Iris pigment epithelial cell (primary cell): ENCODE measurements around the gene EGR1.
A peak's percentile ranks its signal among the peaks of the same experiment; 100 is the strongest.

Source experiments
- DNase-seq: peaks from one replicate; pipeline ENCODE4 v3.0.0-alpha.2; 2011; ENCODE audit warnings: low read depth

The EGR1 gene

GRCh38 chr5:138453590-138453989, 11.7 kb upstream of the EGR1 start:
- DNase-seq, result no peak

GRCh38 chr5:138454121-138454520, 11.2 kb upstream of the EGR1 start:
- no peak for DNase-seq

DNA sequence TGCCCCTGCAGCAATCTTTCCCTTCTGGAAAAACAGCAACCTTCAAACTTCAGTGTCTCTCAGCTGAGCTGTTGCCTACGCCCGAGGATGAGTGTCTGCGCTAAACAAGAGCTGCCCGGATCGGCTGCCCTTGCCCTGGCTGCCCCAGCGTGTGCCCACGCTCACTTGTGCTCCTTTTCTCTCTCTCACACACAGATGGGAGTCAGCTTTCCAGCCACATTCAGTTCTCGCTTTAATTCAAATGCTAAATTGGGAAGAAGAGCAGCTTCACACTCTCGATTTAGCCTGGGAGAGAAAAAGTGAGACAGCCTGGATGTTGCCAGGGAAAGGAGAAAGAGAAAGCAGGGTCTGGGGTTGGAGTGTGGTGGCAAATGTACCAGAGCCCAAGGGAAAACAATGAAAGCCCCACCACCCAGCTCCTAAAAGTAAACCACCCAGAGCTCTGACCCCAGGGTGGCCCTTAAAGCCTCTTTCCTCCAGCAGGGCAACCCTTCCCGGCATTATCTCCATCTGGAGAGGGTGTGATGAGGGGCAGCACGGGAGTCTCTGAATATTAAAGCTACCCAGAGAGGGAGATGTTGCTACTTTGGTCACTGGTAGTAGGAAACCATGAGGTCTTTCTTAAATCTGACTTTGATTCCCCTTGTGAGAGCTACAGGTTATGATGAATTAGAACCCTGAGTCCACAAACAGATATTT, 9.9 kb upstream of the EGR1 start:
- DNase-seq, result no peak

DNA sequence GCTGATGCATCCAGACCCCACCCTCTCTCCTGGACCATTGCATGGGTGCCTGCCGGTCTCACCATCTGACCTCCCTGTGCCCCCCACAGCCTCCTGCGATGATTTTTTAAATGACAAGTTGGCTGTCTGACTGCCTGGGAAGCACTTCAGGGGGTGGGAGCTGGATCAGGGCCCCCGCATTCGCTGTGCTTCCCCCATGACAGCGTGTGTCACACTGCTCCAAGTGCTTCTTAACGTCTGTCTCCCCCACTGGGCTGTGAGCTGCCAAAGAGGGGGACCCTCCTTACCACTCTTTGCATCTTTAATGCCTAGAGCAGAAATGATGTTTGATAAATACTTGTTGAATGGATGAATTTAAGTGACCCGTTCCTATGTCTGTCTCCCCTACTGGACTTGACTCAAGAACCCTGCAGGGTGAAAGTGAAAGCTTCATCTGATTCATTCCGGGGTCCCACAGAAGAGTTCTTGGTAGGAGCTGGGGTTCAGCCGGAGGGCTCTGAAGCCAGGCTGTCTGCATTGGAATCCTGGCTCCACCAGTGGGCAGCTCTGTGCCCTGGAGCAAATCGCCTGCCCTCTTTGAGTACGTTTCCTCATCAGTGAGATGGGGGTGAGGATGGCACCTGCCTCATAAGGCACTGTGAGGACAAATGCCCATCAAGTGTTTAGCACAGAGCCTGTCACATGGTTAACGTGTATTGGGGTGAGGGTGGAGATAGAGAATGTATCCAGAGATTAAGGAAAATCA, 7.6 kb upstream of the EGR1 start:
- no peak for DNase-seq

GRCh38 chr5:138458384-138458783, 6.9 kb upstream of the EGR1 start:
- no peak for DNase-seq

GRCh38 chr5:138458856-138459255, 6.4 kb upstream of the EGR1 start:
- DNase-seq, result no peak

DNA sequence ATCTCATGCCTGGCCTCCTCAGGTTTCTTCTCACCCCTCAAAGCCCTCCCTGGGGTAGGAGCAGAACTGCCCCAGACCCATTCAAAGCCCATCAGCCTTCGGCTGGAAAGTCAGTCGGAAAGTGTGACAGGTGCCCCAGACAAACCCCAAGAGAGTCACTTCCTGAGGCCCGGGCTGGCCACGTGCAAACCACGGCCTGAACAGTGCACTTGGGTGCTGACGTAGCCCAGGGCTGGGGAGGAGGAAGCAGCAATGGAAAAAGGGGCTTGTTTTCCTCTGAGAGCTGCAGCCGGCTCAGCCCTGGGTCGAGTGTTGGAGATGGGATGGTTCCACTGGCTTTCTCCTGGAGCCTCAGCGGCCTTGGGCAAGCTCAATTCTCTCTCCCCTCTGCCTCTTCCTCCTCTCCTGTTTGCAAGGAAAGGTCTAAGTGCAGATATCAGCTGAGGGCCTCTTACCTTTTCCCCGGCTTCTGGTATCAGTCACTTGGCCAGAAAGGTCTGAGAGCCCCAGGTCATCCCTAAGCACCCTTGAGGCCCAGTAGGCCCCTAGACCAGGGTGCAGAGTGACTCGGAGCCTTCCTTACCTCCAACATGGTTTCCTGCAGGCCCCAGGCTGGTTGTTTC, 5.9 kb upstream of the EGR1 start:
- DNase-seq, result no peak

GRCh38 chr5:138460032-138460693, 5.1 kb upstream of the EGR1 start:
- no peak for DNase-seq

DNA sequence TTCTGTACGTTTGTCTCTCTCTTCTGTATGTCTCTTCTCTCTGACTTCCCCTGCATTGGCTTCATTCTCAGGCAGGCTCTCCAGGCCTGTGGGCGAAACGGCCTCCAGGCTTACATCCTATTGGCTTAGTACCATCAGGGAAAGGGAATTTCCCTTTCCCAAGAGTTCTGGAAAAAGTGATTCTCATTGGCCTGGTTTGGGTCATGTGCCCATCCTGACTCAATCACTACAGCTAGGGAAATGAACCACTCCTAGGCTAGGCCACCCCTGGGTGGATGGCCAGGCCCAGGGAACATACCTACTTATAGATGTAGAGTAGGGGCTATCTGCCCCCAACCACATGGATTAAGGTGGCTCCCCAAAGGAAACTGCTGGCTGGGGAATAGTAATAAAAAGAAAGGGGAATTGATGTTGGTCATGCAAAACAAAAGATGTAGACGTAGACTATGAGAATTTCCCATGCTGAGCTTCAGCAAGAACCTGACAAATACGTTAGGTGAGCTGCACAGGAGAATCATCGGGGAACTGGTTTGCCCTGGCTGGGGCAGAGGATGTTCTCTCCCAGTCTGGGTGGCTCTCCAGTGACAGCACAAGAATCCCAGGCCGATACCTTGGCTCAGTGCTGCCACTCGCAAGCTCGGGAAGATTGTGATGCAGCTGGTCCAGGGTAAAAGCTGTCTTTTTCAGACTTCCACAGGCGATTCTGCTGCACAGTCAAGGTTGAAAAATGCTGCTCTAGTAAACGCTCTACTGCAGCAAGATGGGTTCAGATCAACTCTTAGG, 3.7 kb upstream of the EGR1 start:
- DNase-seq, result peak; percentile 73

- peak; percentile 14 for DNase-seq
These were observed 1.8 kb upstream of the EGR1 start for GRCh38 chr5:138463419-138464007.

DNA sequence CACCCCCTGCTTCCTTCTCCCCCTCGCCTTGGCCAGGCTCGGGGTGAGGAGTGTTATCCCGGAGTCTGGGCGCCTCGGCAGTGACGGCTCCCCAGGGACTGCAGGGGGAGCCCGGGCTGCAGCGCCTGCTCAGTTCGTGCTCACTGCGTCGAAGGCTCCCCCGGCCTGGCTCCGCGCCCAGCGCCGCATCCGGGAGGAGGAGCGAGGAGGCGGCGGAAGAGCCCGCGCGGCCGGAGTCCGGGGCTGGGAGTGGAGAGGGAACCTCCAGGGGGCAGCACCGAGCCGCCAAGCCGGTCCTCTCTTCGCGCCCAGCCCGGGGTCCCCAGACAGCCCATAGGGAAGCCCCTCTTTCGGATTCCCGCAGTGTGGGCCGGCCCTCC, 1.3 kb upstream of the EGR1 start:
- peak; percentile 95 for DNase-seq

DNA sequence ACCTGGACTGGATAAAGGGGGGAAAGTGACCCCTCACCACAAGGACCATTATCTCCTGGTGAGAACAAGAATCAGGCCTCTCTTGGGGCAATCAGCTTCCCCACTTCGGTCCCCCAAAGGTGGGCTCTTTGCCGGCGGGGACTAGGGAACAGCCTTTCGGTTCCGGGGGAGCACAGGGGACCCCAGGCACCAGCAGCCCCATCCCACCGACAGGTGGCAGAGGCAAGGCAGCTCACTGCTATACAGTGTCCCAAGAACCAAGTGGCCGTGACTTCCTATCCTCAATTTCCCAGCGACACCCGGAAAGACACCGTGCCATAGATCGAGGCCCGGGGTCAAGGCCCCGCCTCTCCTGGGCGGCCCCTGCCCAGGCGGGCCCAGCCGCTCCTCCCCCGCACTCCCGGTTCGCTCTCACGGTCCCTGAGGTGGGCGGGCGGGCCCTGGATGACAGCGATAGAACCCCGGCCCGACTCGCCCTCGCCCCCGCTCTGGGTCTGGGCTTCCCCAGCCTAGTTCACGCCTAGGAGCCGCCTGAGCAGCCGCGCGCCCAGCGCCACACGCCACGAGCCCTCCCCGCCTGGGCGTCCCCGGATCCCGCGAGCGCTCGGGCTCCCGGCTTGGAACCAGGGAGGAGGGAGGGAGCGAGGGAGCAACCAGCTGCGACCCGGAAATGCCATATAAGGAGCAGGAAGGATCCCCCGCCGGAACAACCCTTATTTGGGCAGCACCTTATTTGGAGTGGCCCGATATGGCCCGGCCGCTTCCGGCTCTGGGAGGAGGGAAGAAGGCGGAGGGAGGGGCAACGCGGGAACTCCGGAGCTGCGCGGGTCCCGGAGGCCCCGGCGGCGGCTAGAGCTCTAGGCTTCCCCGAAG, 655 bp upstream of the EGR1 start:
- DNase-seq, result peak; percentile 99

GRCh38 chr5:138466125-138466899, 1.0 kb downstream of the EGR1 start:
- DNase-seq, result peak; percentile 36

DNA sequence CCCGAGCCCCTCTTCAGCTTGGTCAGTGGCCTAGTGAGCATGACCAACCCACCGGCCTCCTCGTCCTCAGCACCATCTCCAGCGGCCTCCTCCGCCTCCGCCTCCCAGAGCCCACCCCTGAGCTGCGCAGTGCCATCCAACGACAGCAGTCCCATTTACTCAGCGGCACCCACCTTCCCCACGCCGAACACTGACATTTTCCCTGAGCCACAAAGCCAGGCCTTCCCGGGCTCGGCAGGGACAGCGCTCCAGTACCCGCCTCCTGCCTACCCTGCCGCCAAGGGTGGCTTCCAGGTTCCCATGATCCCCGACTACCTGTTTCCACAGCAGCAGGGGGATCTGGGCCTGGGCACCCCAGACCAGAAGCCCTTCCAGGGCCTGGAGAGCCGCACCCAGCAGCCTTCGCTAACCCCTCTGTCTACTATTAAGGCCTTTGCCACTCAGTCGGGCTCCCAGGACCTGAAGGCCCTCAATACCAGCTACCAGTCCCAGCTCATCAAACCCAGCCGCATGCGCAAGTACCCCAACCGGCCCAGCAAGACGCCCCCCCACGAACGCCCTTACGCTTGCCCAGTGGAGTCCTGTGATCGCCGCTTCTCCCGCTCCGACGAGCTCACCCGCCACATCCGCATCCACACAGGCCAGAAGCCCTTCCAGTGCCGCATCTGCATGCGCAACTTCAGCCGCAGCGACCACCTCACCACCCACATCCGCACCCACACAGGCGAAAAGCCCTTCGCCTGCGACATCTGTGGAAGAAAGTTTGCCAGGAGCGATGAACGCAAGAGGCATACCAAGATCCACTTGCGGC, 1.8 kb downstream of the EGR1 start:
- DNase-seq, result no peak

- DNase-seq, result no peak
These were observed 2.4 kb downstream of the EGR1 start for GRCh38 chr5:138467711-138468132.

GRCh38 chr5:138468133-138468965, 3.1 kb downstream of the EGR1 start:
- DNase-seq, result no peak

GRCh38 chr5:138468966-138469539, 3.8 kb downstream of the EGR1 start:
- DNase-seq, result no peak
